Mucosa of stomach (tissue), 1 donor: ENCODE data around the gene DNAJB6.

ENCODE experiments used
- H3K27me3 ChIP-seq: one replicate; pipeline ENCODE4 v1.7.0; 2013; ENCODE audit warnings: mild to moderate bottlenecking, low read length; ENCODE audit not compliant: control insufficient read depth, insufficient read depth
- H3K36me3 ChIP-seq: one replicate; pipeline ENCODE4 v1.7.0; 2013; ENCODE audit warnings: low read length; ENCODE audit not compliant: control insufficient read depth, insufficient read depth
- H3K4me1 ChIP-seq: one replicate; pipeline ENCODE4 v1.7.0; 2013; ENCODE audit warnings: mild to moderate bottlenecking, low read length; ENCODE audit not compliant: control insufficient read depth, insufficient read depth
- H3K4me3 ChIP-seq: one replicate; pipeline ENCODE4 v1.7.0; 2013; ENCODE audit warnings: low read length
- H3K9ac ChIP-seq: one replicate; pipeline ENCODE4 v1.7.0; 2013; ENCODE audit warnings: mild to moderate bottlenecking, low read length, moderate library complexity
- H3K9me3 ChIP-seq: one replicate; pipeline ENCODE4 v1.7.0; 2013; ENCODE audit warnings: mild to moderate bottlenecking, low read length, moderate library complexity; ENCODE audit not compliant: control insufficient read depth
- donor health status: Pancreatic carcinoma.

Gene DNAJB6

GRCh38 chr7:157394246-157395191 lies 57.7 kb downstream of the DNAJB6 start:
- Histone ChIP-seq H3K4me3 (no peak overlapping the region), H3K36me3 (peaks cover 3% of the 10 kb centered on the region), H3K9ac (no peak overlapping the region), H3K9me3 (no peaks in the 10 kb centered on the region), H3K4me1 (peaks cover 9% of the 10 kb centered on the region), H3K27me3 (no peaks in the 10 kb centered on the region)

- Histone ChIP-seq H3K27me3 (no peaks in the 10 kb centered on the region), H3K36me3 (peaks cover 3% of the 10 kb centered on the region), H3K4me1 (peaks cover 9% of the 10 kb centered on the region), H3K4me3 (no peak overlapping the region), H3K9ac (no peak overlapping the region), H3K9me3 (no peaks in the 10 kb centered on the region)
These were observed 58.4 kb downstream of the DNAJB6 start for GRCh38 chr7:157395206-157395605.

GRCh38 chr7:157396316-157397035 lies 59.7 kb downstream of the DNAJB6 start:
- H3K36me3 ChIP-seq = peaks cover under 1% of the 10 kb centered on the region
- H3K9ac ChIP-seq = no peak overlapping the region
- H3K9me3 ChIP-seq = no peaks in the 10 kb centered on the region
- peaks cover 9% of the 10 kb centered on the region for H3K4me1 ChIP-seq
- H3K4me3 ChIP-seq = no peak overlapping the region
- H3K27me3 ChIP-seq = no peaks in the 10 kb centered on the region

GRCh38 chr7:157397036-157397720 lies 60.4 kb downstream of the DNAJB6 start:
- Histone ChIP-seq H3K9me3 (no peaks in the 10 kb centered on the region), H3K36me3 (no peaks in the 10 kb centered on the region), H3K9ac (no peak overlapping the region), H3K4me1 (peaks cover 9% of the 10 kb centered on the region), H3K27me3 (no peaks in the 10 kb centered on the region), H3K4me3 (no peak overlapping the region)

GRCh38 chr7:157397731-157398691 lies 61.2 kb downstream of the DNAJB6 start:
- H3K27me3 ChIP-seq = no peaks in the 10 kb centered on the region
- no peaks in the 10 kb centered on the region for H3K36me3 ChIP-seq
- H3K4me1 ChIP-seq = peaks cover 9% of the 10 kb centered on the region
- H3K9ac ChIP-seq = no peak overlapping the region
- H3K4me3 ChIP-seq = no peak overlapping the region
- no peaks in the 10 kb centered on the region for H3K9me3 ChIP-seq

GRCh38 chr7:157399086-157399687 lies 62.4 kb downstream of the DNAJB6 start:
- Histone ChIP-seq H3K9me3 (no peaks in the 10 kb centered on the region), H3K27me3 (no peaks in the 10 kb centered on the region), H3K4me1 (peaks cover 9% of the 10 kb centered on the region), H3K4me3 (no peak overlapping the region), H3K9ac (no peak overlapping the region), H3K36me3 (no peaks in the 10 kb centered on the region)

- peaks cover 9% of the 10 kb centered on the region for H3K4me1 ChIP-seq
- H3K4me3 ChIP-seq = no peak overlapping the region
- H3K36me3 ChIP-seq = no peaks in the 10 kb centered on the region
- H3K9me3 ChIP-seq = no peaks in the 10 kb centered on the region
- H3K9ac ChIP-seq = no peak overlapping the region
- no peaks in the 10 kb centered on the region for H3K27me3 ChIP-seq
These were observed 63.5 kb downstream of the DNAJB6 start for GRCh38 chr7:157400171-157400860.

- Histone ChIP-seq H3K4me3 (no peak overlapping the region), H3K36me3 (no peaks in the 10 kb centered on the region), H3K9me3 (no peaks in the 10 kb centered on the region), H3K9ac (no peak overlapping the region), H3K27me3 (no peaks in the 10 kb centered on the region), H3K4me1 (peaks cover 9% of the 10 kb centered on the region)
These were observed 65.0 kb downstream of the DNAJB6 start for GRCh38 chr7:157401567-157402387.

GRCh38 chr7:157402388-157402703 lies 65.5 kb downstream of the DNAJB6 start:
- Histone ChIP-seq H3K36me3 (no peaks in the 10 kb centered on the region), H3K9me3 (no peaks in the 10 kb centered on the region), H3K9ac (no peak overlapping the region), H3K4me3 (no peak overlapping the region), H3K27me3 (no peaks in the 10 kb centered on the region), H3K4me1 (peaks cover 9% of the 10 kb centered on the region)

GRCh38 chr7:157402911-157403534 lies 66.2 kb downstream of the DNAJB6 start:
- Histone ChIP-seq H3K9me3 (no peaks in the 10 kb centered on the region), H3K27me3 (no peaks in the 10 kb centered on the region), H3K36me3 (no peaks in the 10 kb centered on the region), H3K4me1 (peaks cover 3% of the 10 kb centered on the region), H3K4me3 (no peak overlapping the region), H3K9ac (no peak overlapping the region)
